ENCODE measurements around the gene TOR2A. TPM values are rescaled to one million over a fixed set of nuclear protein-coding genes. Genes with fewer than 3 reads are reported as not detected.
A peak's percentile ranks its signal among the peaks of the same experiment; 100 is the strongest.

The TOR2A gene
- total and polyA plus RNA-seq, 9 of the 15 experiments (the other 6 are each of a cell fraction or from before 2014, with no cell fraction given) = 0.80 to 25.9 (median 11.1) TPM

DNA sequence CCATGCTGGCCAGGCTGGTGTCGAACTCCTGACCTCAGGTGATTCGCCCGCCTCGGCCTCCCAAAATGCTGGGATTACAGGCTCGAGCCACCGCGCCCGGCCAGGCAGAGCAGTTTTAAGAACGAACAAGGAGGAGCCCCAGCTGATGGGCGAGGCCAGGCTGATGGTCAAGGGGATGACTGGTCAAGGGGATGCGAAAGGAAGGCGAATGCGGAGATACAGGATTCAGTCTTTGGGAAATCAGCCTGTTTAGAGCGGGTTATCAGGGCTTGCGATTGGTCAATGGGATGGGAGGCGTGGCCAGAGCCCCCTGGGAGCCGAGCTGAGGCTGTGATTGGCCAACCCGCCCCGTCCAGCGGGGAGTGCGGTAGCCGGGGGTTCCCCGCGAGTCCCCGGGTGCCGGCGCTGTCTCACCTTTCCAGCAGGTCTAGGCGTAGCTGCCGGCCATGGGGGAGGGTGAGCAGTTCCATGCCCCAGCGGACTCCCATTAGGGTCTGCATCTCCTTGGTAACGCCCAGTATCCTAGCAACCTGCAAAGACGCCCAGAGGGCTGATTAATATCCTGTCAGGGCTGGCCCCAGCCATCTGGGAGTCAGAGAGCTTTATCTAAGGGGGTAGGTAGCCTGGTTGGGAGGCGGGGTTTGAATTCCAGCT is 7.5 kb upstream of the TOR2A start (continued):
- TF ChIP-seq, protein P1, sequence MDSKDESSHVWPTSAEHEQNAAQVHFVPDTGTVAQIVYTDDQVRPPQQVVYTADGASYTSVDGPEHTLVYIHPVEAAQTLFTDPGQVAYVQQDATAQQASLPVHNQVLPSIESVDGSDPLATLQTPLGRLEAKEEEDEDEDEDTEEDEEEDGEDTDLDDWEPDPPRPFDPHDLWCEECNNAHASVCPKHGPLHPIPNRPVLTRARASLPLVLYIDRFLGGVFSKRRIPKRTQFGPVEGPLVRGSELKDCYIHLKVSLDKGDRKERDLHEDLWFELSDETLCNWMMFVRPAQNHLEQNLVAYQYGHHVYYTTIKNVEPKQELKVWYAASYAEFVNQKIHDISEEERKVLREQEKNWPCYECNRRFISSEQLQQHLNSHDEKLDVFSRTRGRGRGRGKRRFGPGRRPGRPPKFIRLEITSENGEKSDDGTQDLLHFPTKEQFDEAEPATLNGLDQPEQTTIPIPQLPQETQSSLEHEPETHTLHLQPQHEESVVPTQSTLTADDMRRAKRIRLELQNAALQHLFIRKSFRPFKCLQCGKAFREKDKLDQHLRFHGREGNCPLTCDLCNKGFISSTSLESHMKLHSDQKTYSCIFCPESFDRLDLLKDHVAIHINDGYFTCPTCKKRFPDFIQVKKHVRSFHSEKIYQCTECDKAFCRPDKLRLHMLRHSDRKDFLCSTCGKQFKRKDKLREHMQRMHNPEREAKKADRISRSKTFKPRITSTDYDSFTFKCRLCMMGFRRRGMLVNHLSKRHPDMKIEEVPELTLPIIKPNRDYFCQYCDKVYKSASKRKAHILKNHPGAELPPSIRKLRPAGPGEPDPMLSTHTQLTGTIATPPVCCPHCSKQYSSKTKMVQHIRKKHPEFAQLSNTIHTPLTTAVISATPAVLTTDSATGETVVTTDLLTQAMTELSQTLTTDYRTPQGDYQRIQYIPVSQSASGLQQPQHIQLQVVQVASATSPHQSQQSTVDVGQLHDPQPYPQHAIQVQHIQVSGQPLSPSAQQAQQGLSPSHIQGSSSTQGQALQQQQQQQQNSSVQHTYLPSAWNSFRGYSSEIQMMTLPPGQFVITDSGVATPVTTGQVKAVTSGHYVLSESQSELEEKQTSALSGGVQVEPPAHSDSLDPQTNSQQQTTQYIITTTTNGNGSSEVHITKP (IDR thresholded peaks at IDR 0.05; ENCODE audit: partially characterized antibody) = peak; percentile 39
- TF ChIP-seq ZNF3 (CRISPR knock-in tag; IDR thresholded peaks at IDR 0.05) (no peak), KLF6 (CRISPR knock-in tag; IDR thresholded peaks at IDR 0.05; ENCODE audit: borderline replicate concordance) (no peak), SMC3 (conservative IDR thresholded peaks at IDR 0.05; ENCODE audit: insufficient read depth, low read depth, low read length) (0 out of 2 replicates have a peak, but pooled peaks have one; percentile 6), HDAC1 (IDR thresholded peaks at IDR 0.05) (peak in 1 of 2 experiments; percentile 77; a peak in 2 of 4 replicates), TRIM28 (IDR thresholded peaks at IDR 0.05) (no peak), MXI1 (IDR thresholded peaks at IDR 0.05; ENCODE audit: low read depth, low read length) (peak; percentile 60; the same call in 1 of the 2 replicates), NELFE (IDR thresholded peaks at IDR 0.05; ENCODE audit: insufficient read depth, insufficient read length) (no peak), POLR3A (IDR thresholded peaks at IDR 0.05; ENCODE audit: borderline replicate concordance, extremely low read depth, insufficient read depth, insufficient read length) (no peak), ZC3H11A (IDR thresholded peaks at IDR 0.05; ENCODE audit: low read depth, low read length) (no peak), CBFA2T2 (conservative IDR thresholded peaks at IDR 0.05) (peak; percentile 44), TEAD4 (IDR thresholded peaks at IDR 0.05; ENCODE audit: low read length) (peak; percentile 56), TEAD4 (CRISPR knock-in tag; IDR thresholded peaks at IDR 0.05; ENCODE audit: borderline replicate concordance) (no peak), NCOA4 (IDR thresholded peaks at IDR 0.05; ENCODE audit: partially characterized antibody) (no peak), MECOM (CRISPR knock-in tag; IDR thresholded peaks at IDR 0.05) (0 out of 2 replicates have a peak, but pooled peaks have one; percentile 23), RBM25 (IDR thresholded peaks at IDR 0.05; ENCODE audit: low read depth, low read length, severe bottlenecking) (peak; percentile 18)
- TF ChIP-seq, protein P2, sequence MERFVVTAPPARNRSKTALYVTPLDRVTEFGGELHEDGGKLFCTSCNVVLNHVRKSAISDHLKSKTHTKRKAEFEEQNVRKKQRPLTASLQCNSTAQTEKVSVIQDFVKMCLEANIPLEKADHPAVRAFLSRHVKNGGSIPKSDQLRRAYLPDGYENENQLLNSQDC (CRISPR knock-in tag; IDR thresholded peaks at IDR 0.05) = no peak
- TF ChIP-seq, protein P3, sequence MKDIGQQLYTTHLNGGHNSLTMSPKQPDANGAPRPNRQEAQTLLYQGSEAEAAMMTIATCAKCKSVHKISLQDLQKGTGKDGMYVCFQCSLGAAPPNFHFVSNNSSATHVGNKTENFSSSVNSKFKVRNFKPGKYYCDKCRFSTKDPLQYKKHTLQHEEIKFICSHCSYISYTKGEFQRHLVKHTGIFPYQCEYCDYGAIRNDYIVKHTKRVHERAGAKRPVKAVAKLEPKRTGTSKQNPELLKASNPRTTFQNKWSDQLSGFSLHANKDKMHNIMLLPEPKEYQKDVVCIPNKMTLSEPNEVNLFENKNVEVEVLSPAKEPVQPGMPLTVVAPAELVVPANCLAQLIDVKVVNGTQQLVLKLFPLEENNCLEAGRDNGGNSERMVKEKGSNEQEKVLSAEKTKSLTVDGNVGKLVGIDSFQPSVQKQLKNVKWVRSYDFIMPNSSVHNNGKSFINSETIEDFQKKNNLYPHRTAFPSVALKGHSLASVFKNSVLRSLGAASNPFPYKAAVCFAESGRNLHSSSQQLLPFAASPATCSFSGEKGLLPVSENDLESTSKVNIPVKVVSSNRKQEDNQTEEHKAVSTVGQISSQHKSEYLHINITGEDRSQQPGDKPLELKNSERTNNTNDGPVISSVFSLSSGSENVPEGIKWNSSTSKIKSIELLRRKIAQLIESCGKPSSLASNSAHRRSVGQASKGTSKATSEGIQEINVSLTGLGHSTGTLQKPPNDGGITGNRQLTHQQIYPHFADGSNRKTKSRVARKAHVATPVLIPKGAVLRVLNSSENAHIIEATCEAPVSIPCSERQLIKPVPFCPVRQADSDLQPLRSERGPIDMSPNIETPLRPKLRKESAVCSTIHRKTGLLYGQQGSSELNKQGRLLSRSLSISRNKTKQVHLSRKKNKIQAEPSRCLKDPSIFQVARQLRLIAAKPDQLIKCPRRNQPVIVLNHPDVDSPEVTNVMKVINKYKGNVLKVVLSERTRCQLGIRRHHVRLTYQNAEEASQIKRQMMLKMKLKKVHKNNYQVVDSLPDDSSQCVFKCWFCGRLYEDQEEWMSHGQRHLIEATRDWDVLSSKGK (CRISPR knock-in tag; IDR thresholded peaks at IDR 0.05) = no peak
- TF ChIP-seq, protein P4, sequence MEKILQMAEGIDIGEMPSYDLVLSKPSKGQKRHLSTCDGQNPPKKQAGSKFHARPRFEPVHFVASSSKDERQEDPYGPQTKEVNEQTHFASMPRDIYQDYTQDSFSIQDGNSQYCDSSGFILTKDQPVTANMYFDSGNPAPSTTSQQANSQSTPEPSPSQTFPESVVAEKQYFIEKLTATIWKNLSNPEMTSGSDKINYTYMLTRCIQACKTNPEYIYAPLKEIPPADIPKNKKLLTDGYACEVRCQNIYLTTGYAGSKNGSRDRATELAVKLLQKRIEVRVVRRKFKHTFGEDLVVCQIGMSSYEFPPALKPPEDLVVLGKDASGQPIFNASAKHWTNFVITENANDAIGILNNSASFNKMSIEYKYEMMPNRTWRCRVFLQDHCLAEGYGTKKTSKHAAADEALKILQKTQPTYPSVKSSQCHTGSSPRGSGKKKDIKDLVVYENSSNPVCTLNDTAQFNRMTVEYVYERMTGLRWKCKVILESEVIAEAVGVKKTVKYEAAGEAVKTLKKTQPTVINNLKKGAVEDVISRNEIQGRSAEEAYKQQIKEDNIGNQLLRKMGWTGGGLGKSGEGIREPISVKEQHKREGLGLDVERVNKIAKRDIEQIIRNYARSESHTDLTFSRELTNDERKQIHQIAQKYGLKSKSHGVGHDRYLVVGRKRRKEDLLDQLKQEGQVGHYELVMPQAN (IDR thresholded peaks at IDR 0.05; ENCODE audit: borderline replicate concordance) = peak; percentile 53
